Measurements from ENCODE around the gene TMEM198. TPM values are rescaled to one million over a fixed set of nuclear protein-coding genes. Genes with fewer than 3 reads are reported as not detected.

The TMEM198 gene
- total and polyA plus RNA-seq, 9 of the 15 experiments (the other 6 are each of a cell fraction or from before 2014, with no cell fraction given), result 0.03 to 3.8 (median 1.0) TPM

DNA sequence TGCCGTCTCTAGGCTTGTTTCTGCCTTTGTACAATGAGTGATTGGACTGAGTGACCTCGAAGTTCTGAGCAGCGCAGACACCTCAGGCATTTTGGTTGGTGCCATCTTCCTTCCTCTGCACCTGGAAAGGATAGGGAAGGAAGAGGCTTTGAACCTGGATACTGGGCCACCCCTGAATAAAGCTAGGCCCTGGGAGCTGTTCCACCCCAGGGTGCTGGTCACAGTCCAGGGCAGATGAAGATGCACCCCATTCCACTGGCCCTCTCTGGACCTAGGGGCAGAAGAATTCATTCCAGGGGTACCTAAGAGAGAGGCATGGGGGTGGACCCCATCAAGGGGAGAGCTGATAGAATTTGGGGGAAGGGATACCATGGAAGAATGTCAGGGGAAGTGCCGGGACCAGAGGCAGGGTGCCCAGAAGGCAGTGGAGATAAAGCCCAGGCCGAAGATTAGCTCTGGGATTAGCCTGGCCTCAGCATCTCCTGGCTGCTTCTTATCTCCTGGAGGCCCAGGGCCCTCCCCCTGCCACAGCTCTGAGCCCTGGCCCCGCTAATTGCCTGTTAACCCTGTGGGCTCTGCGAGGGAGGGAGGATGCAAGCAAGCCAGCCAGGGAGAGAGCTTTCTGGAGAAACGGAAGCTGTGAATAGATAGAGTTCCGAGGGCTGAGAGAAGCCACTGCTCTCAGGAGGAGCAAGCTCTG lies 18.1 kb upstream of the TMEM198 start (continued):
- TF ChIP-seq, protein P1, sequence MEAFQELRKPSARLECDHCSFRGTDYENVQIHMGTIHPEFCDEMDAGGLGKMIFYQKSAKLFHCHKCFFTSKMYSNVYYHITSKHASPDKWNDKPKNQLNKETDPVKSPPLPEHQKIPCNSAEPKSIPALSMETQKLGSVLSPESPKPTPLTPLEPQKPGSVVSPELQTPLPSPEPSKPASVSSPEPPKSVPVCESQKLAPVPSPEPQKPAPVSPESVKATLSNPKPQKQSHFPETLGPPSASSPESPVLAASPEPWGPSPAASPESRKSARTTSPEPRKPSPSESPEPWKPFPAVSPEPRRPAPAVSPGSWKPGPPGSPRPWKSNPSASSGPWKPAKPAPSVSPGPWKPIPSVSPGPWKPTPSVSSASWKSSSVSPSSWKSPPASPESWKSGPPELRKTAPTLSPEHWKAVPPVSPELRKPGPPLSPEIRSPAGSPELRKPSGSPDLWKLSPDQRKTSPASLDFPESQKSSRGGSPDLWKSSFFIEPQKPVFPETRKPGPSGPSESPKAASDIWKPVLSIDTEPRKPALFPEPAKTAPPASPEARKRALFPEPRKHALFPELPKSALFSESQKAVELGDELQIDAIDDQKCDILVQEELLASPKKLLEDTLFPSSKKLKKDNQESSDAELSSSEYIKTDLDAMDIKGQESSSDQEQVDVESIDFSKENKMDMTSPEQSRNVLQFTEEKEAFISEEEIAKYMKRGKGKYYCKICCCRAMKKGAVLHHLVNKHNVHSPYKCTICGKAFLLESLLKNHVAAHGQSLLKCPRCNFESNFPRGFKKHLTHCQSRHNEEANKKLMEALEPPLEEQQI (IDR thresholded peaks at IDR 0.05), result no peak
- TF ChIP-seq POLR3G (IDR thresholded peaks at IDR 0.05; ENCODE audit: extremely low read depth, insufficient read length, insufficient replicate concordance) (no peak), MIER1 (IDR thresholded peaks at IDR 0.05; ENCODE audit: low read depth) (peak; percentile 54; the same call in 1 of the 2 replicates), SP1 (CRISPR knock-in tag; IDR thresholded peaks at IDR 0.05) (peak; percentile 78), HMGN3 (IDR thresholded peaks at IDR 0.05; ENCODE audit: borderline replicate concordance, extremely low read depth, insufficient read length, low read depth, low read length) (peak; percentile 99), SIRT6 (IDR thresholded peaks at IDR 0.05; ENCODE audit: low read depth, low read length) (no peak), BMI1 (IDR thresholded peaks at IDR 0.05; ENCODE audit: low read length) (no peak), ZNF197 (CRISPR knock-in tag; IDR thresholded peaks at IDR 0.05; ENCODE audit: low read depth) (no peak), CXXC5 (CRISPR knock-in tag; IDR thresholded peaks at IDR 0.05) (peak; percentile 74), ZNF274 (IDR thresholded peaks at IDR 0.05; ENCODE audit: borderline replicate concordance, low read depth, low read length) (no peak), SMARCC2 (IDR thresholded peaks at IDR 0.05; ENCODE audit: low read depth) (peak; percentile 61; the same call in 1 of the 2 replicates), PCBP2 (IDR thresholded peaks at IDR 0.05; ENCODE audit: low read depth, low read length, poor library complexity, severe bottlenecking) (no peak), TBP (optimal IDR thresholded peaks at IDR 0.05; ENCODE audit: low read depth, low read length) (no peak)
- TF ChIP-seq, protein P2, sequence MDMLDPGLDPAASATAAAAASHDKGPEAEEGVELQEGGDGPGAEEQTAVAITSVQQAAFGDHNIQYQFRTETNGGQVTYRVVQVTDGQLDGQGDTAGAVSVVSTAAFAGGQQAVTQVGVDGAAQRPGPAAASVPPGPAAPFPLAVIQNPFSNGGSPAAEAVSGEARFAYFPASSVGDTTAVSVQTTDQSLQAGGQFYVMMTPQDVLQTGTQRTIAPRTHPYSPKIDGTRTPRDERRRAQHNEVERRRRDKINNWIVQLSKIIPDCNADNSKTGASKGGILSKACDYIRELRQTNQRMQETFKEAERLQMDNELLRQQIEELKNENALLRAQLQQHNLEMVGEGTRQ (CRISPR knock-in tag; IDR thresholded peaks at IDR 0.05), result no peak
- TF ChIP-seq, protein P3, sequence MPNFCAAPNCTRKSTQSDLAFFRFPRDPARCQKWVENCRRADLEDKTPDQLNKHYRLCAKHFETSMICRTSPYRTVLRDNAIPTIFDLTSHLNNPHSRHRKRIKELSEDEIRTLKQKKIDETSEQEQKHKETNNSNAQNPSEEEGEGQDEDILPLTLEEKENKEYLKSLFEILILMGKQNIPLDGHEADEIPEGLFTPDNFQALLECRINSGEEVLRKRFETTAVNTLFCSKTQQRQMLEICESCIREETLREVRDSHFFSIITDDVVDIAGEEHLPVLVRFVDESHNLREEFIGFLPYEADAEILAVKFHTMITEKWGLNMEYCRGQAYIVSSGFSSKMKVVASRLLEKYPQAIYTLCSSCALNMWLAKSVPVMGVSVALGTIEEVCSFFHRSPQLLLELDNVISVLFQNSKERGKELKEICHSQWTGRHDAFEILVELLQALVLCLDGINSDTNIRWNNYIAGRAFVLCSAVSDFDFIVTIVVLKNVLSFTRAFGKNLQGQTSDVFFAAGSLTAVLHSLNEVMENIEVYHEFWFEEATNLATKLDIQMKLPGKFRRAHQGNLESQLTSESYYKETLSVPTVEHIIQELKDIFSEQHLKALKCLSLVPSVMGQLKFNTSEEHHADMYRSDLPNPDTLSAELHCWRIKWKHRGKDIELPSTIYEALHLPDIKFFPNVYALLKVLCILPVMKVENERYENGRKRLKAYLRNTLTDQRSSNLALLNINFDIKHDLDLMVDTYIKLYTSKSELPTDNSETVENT (CRISPR knock-in tag; IDR thresholded peaks at IDR 0.05), result no peak
- TF ChIP-seq, protein P4, sequence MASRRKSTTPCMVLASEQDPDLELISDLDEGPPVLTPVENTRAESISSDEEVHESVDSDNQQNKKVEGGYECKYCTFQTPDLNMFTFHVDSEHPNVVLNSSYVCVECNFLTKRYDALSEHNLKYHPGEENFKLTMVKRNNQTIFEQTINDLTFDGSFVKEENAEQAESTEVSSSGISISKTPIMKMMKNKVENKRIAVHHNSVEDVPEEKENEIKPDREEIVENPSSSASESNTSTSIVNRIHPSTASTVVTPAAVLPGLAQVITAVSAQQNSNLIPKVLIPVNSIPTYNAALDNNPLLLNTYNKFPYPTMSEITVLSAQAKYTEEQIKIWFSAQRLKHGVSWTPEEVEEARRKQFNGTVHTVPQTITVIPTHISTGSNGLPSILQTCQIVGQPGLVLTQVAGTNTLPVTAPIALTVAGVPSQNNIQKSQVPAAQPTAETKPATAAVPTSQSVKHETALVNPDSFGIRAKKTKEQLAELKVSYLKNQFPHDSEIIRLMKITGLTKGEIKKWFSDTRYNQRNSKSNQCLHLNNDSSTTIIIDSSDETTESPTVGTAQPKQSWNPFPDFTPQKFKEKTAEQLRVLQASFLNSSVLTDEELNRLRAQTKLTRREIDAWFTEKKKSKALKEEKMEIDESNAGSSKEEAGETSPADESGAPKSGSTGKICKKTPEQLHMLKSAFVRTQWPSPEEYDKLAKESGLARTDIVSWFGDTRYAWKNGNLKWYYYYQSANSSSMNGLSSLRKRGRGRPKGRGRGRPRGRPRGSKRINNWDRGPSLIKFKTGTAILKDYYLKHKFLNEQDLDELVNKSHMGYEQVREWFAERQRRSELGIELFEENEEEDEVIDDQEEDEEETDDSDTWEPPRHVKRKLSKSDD (conservative IDR thresholded peaks at IDR 0.05; ENCODE audit: low read length), result no peak

All from K562 (cell line).